ENCODE measurements around the gene SNX10. TPM values are rescaled to one million over a fixed set of nuclear protein-coding genes. Genes with fewer than 3 reads are reported as not detected.

The SNX10 gene
- total and polyA plus RNA-seq, 12 donors = 6.5 to 50.3 (median 27.8) TPM

GRCh38 chr7:26311798-26312197 is 20.1 kb downstream of the SNX10 start:
- intact Hi-C loops (cut with DNase I) = no loop called here
- peaks cover 12 to 36% of the 10 kb centered on the region in 2 donors for H3K4me1 ChIP-seq (replicated peaks in 1 of 2)

GRCh38 chr7:26317211-26317610 is 25.5 kb downstream of the SNX10 start:
- no peaks in the 10 kb centered on the region for H3K9me3 ChIP-seq (replicated peaks in 1 of 3)
- WGBS, 4 donors = 75 to 81% (median 78%) methylated on average over 3 of the region's 3 CpGs
- DNase-seq = no peak
- H3K4me1 ChIP-seq (replicated peaks in 1 of 2) = peaks cover 0 to 29% of the 10 kb centered on the region in 2 donors
- H3K27ac ChIP-seq = no peak overlapping the region
- no peak for TF ChIP-seq CTCF (IDR thresholded peaks at IDR 0.05)
- no peak for TF ChIP-seq POLR2A (IDR thresholded peaks at IDR 0.05)
- intact Hi-C loops (cut with DNase I) = no loop called here
- H3K36me3 ChIP-seq (replicated peaks in 1 of 2) = no peaks in the 10 kb centered on the region
- no peak overlapping the region for H3K4me3 ChIP-seq
- no peaks in the 10 kb centered on the region for H3K27me3 ChIP-seq

More at GRCh38 chr7:26311798-26312197, 20.1 kb downstream of the SNX10 start:
- TF ChIP-seq CTCF (IDR thresholded peaks at IDR 0.05) = no peak
- no peak for TF ChIP-seq POLR2A (IDR thresholded peaks at IDR 0.05)
- DNase-seq = no peak
- WGBS, 4 donors = 70 to 78% (median 73%) methylated on average over 4 of the region's 4 CpGs
- no peaks in the 10 kb centered on the region for H3K36me3 ChIP-seq (replicated peaks in 1 of 2)
- no peaks in the 10 kb centered on the region for H3K9me3 ChIP-seq (replicated peaks in 1 of 3)
- H3K27ac ChIP-seq = no peak overlapping the region
- H3K27me3 ChIP-seq = no peaks in the 10 kb centered on the region
- no peak overlapping the region for H3K4me3 ChIP-seq

GRCh38 chr7:26318921-26319320 is 27.3 kb downstream of the SNX10 start:
- peaks cover 0 to 23% of the 10 kb centered on the region in 2 donors for H3K4me1 ChIP-seq (replicated peaks in 1 of 2)
- H3K36me3 ChIP-seq (replicated peaks in 1 of 2) = no peaks in the 10 kb centered on the region
- no peaks in the 10 kb centered on the region for H3K9me3 ChIP-seq (replicated peaks in 1 of 3)
- no peak overlapping the region for H3K4me3 ChIP-seq
- peak overlapping the region in 1 of 5 donors; percentile 1 for H3K27ac ChIP-seq
- WGBS, 4 donors = 33 to 43% (median 38%) methylated on average over 3 of the region's 3 CpGs
- no peaks in the 10 kb centered on the region for H3K27me3 ChIP-seq
- intact Hi-C loops (cut with DNase I) = no loop called here
- TF ChIP-seq CTCF (IDR thresholded peaks at IDR 0.05) (peak in 1 of 6 experiments; percentile 4), POLR2A (IDR thresholded peaks at IDR 0.05) (no peak)
- DNase-seq = no peak

GRCh38 chr7:26319636-26320035 is 28.0 kb downstream of the SNX10 start:
- Histone ChIP-seq H3K9me3 (replicated peaks in 1 of 3) (no peaks in the 10 kb centered on the region), H3K27me3 (no peaks in the 10 kb centered on the region), H3K4me3 (no peak overlapping the region), H3K4me1 (replicated peaks in 1 of 2) (peaks cover 0 to 23% of the 10 kb centered on the region in 2 donors), H3K27ac (no peak overlapping the region), H3K36me3 (replicated peaks in 1 of 2) (no peaks in the 10 kb centered on the region)
- DNase-seq = peak in 1 of 7 donors; percentile 27
- intact Hi-C loops (cut with DNase I) = no loop called here
- TF ChIP-seq CTCF (IDR thresholded peaks at IDR 0.05) (no peak), POLR2A (IDR thresholded peaks at IDR 0.05) (no peak)
- WGBS, 4 donors = 61 to 69% (median 65%) methylated on average over 3 of the region's 3 CpGs

All from adrenal gland (tissue), 12 donors.